HG02943 (cell line): ENCODE data around the gene HSH2D.
A peak's percentile ranks its signal among the peaks of the same experiment; 100 is the strongest.

Source experiments
- ATAC-seq: cut with Tn5 transposase; IDR thresholded peaks from one replicate; pipeline ENCODE4 v1.9.1; 2021; ENCODE audit warnings: mild to moderate bottlenecking, low read depth, moderate library complexity; ENCODE audit not compliant: unreplicated experiment

HSH2D gene

GRCh38 chr19:16190198-16190597, 46.7 kb downstream of the HSH2D start:
- no peak for ATAC-seq

GRCh38 chr19:16190736-16191135, 47.3 kb downstream of the HSH2D start:
- no peak for ATAC-seq

- ATAC-seq = no peak
Observed at GRCh38 chr19:16191216-16191908, 47.9 kb downstream of the HSH2D start.

- no peak for ATAC-seq
Observed at GRCh38 chr19:16193466-16193865, 50.0 kb downstream of the HSH2D start.

GRCh38 chr19:16197188-16197621, 53.7 kb downstream of the HSH2D start:
- ATAC-seq = no peak

- peak; percentile 84 for ATAC-seq
Observed at GRCh38 chr19:16197622-16198369, 54.3 kb downstream of the HSH2D start, which contains the start of gene AP1M1. AP1M1 (plus strand) TSS chr19:16197911; CDS start chr19:16198027, 116 bp downstream.

- no peak for ATAC-seq
Observed at GRCh38 chr19:16198370-16198651, 54.8 kb downstream of the HSH2D start.

GRCh38 chr19:16199275-16199932, 55.9 kb downstream of the HSH2D start:
- no peak for ATAC-seq

- ATAC-seq = no peak
Observed at GRCh38 chr19:16200038-16201010, 56.8 kb downstream of the HSH2D start.

- no peak for ATAC-seq
Observed at GRCh38 chr19:16201011-16201391, 57.5 kb downstream of the HSH2D start.

- no peak for ATAC-seq
Observed at GRCh38 chr19:16202320-16203255, 59.1 kb downstream of the HSH2D start.

- no peak for ATAC-seq
Observed at GRCh38 chr19:16203256-16204004, 59.9 kb downstream of the HSH2D start.

- no peak for ATAC-seq
Observed at GRCh38 chr19:16204005-16204294, 60.5 kb downstream of the HSH2D start.

GRCh38 chr19:16205205-16206045, 61.9 kb downstream of the HSH2D start:
- no peak for ATAC-seq

- ATAC-seq = no peak
Observed at GRCh38 chr19:16206046-16206605, 62.6 kb downstream of the HSH2D start.

- ATAC-seq = no peak
Observed at GRCh38 chr19:16206637-16207036, 63.2 kb downstream of the HSH2D start.

GRCh38 chr19:16207063-16207462, 63.6 kb downstream of the HSH2D start:
- no peak for ATAC-seq
